ENCODE data around the gene USP33. TPM values are rescaled to one million over a fixed set of nuclear protein-coding genes. Genes with fewer than 3 reads are reported as not detected.

The USP33 gene
- total and polyA plus RNA-seq, 9 of the 15 experiments (the other 6 are each of a cell fraction or from before 2014, with no cell fraction given) = 22.4 to 83.5 (median 44.7) TPM

DNA sequence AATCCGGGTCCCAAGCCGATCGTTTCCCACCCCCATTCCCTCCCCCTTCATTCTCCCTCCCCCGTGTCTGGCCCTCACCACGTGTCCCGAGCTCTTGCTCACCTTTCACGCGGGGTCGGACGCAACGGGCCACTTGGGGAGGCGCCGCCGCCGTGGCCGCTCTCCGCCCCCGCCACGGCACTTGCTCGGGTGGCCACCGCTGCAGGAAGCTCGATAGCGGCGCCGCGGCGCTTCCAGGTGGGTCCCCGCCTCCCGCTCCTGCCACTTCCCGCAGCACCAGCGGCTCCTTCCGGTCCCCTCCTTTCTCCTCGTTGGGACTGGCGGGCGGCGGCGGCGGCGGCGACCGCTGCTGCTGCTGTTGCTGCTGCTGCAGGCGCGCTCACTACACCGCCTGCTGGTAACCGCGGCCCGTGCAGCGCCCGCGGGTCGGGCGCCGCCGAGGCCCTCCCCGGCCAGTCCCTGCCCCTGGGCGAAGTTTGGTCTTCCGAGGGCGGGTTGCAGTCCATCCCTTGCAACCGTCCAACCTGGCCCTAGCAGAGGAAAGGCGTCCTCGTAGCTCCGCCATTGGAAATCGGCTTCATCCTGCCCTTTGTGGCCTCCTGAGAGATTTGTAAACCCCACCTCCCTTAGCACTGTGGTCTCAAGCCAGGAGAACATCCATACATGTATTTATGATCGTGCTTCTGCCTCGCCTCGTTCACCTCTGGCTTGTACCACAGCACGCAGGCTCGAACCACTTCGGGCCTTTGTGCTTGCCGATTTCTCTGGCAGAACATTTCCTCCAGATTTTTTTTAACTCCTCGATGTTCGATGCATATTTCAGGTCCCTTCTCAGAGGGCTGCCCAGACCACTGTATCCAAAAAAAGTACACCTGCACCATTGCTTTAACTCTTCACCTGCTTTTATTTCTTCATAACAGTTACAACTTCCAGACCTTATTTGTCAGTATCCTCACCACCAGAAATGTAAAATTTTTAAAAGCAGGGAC lies 76.2 kb downstream of the USP33 start (continued):
- TF ChIP-seq, protein P1, sequence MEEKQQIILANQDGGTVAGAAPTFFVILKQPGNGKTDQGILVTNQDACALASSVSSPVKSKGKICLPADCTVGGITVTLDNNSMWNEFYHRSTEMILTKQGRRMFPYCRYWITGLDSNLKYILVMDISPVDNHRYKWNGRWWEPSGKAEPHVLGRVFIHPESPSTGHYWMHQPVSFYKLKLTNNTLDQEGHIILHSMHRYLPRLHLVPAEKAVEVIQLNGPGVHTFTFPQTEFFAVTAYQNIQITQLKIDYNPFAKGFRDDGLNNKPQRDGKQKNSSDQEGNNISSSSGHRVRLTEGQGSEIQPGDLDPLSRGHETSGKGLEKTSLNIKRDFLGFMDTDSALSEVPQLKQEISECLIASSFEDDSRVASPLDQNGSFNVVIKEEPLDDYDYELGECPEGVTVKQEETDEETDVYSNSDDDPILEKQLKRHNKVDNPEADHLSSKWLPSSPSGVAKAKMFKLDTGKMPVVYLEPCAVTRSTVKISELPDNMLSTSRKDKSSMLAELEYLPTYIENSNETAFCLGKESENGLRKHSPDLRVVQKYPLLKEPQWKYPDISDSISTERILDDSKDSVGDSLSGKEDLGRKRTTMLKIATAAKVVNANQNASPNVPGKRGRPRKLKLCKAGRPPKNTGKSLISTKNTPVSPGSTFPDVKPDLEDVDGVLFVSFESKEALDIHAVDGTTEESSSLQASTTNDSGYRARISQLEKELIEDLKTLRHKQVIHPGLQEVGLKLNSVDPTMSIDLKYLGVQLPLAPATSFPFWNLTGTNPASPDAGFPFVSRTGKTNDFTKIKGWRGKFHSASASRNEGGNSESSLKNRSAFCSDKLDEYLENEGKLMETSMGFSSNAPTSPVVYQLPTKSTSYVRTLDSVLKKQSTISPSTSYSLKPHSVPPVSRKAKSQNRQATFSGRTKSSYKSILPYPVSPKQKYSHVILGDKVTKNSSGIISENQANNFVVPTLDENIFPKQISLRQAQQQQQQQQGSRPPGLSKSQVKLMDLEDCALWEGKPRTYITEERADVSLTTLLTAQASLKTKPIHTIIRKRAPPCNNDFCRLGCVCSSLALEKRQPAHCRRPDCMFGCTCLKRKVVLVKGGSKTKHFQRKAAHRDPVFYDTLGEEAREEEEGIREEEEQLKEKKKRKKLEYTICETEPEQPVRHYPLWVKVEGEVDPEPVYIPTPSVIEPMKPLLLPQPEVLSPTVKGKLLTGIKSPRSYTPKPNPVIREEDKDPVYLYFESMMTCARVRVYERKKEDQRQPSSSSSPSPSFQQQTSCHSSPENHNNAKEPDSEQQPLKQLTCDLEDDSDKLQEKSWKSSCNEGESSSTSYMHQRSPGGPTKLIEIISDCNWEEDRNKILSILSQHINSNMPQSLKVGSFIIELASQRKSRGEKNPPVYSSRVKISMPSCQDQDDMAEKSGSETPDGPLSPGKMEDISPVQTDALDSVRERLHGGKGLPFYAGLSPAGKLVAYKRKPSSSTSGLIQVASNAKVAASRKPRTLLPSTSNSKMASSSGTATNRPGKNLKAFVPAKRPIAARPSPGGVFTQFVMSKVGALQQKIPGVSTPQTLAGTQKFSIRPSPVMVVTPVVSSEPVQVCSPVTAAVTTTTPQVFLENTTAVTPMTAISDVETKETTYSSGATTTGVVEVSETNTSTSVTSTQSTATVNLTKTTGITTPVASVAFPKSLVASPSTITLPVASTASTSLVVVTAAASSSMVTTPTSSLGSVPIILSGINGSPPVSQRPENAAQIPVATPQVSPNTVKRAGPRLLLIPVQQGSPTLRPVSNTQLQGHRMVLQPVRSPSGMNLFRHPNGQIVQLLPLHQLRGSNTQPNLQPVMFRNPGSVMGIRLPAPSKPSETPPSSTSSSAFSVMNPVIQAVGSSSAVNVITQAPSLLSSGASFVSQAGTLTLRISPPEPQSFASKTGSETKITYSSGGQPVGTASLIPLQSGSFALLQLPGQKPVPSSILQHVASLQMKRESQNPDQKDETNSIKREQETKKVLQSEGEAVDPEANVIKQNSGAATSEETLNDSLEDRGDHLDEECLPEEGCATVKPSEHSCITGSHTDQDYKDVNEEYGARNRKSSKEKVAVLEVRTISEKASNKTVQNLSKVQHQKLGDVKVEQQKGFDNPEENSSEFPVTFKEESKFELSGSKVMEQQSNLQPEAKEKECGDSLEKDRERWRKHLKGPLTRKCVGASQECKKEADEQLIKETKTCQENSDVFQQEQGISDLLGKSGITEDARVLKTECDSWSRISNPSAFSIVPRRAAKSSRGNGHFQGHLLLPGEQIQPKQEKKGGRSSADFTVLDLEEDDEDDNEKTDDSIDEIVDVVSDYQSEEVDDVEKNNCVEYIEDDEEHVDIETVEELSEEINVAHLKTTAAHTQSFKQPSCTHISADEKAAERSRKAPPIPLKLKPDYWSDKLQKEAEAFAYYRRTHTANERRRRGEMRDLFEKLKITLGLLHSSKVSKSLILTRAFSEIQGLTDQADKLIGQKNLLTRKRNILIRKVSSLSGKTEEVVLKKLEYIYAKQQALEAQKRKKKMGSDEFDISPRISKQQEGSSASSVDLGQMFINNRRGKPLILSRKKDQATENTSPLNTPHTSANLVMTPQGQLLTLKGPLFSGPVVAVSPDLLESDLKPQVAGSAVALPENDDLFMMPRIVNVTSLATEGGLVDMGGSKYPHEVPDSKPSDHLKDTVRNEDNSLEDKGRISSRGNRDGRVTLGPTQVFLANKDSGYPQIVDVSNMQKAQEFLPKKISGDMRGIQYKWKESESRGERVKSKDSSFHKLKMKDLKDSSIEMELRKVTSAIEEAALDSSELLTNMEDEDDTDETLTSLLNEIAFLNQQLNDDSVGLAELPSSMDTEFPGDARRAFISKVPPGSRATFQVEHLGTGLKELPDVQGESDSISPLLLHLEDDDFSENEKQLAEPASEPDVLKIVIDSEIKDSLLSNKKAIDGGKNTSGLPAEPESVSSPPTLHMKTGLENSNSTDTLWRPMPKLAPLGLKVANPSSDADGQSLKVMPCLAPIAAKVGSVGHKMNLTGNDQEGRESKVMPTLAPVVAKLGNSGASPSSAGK (IDR thresholded peaks at IDR 0.05) = peak; percentile 43
- peak; percentile 74 for TF ChIP-seq L3MBTL2 (IDR thresholded peaks at IDR 0.05)
- TF ChIP-seq, protein P2, sequence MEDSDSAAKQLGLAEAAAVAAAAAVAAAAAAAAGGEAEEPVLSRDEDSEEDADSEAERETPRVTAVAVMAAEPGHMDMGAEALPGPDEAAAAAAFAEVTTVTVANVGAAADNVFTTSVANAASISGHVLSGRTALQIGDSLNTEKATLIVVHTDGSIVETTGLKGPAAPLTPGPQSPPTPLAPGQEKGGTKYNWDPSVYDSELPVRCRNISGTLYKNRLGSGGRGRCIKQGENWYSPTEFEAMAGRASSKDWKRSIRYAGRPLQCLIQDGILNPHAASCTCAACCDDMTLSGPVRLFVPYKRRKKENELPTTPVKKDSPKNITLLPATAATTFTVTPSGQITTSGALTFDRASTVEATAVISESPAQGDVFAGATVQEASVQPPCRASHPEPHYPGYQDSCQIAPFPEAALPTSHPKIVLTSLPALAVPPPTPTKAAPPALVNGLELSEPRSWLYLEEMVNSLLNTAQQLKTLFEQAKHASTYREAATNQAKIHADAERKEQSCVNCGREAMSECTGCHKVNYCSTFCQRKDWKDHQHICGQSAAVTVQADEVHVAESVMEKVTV (CRISPR knock-in tag; IDR thresholded peaks at IDR 0.05) = peak; percentile 82
- peak; percentile 64 for TF ChIP-seq RBBP5 (IDR thresholded peaks at IDR 0.05; ENCODE audit: borderline replicate concordance, insufficient read depth, low read length, poor library complexity, severe bottlenecking)
- TF ChIP-seq MAFF (IDR thresholded peaks at IDR 0.05; ENCODE audit: low read length) = no peak
- TF ChIP-seq NR4A1 (CRISPR knock-in tag; IDR thresholded peaks at IDR 0.05) = 0 out of 2 replicates have a peak, but pooled peaks have one; percentile 58
- TF ChIP-seq NR4A1 (tag; IDR thresholded peaks at IDR 0.05) = no peak
- TF ChIP-seq KLF1 (tag; IDR thresholded peaks at IDR 0.05) = peak; percentile 38; the same call in 1 of the 2 replicates
- TF ChIP-seq, protein P3, sequence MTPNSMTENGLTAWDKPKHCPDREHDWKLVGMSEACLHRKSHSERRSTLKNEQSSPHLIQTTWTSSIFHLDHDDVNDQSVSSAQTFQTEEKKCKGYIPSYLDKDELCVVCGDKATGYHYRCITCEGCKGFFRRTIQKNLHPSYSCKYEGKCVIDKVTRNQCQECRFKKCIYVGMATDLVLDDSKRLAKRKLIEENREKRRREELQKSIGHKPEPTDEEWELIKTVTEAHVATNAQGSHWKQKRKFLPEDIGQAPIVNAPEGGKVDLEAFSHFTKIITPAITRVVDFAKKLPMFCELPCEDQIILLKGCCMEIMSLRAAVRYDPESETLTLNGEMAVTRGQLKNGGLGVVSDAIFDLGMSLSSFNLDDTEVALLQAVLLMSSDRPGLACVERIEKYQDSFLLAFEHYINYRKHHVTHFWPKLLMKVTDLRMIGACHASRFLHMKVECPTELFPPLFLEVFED (CRISPR knock-in tag; conservative IDR thresholded peaks at IDR 0.05) = no peak
- no peak for TF ChIP-seq CC2D1A (IDR thresholded peaks at IDR 0.05)
- TF ChIP-seq WHSC1 (IDR thresholded peaks at IDR 0.05; ENCODE audit: low read length) = no peak
- no peak for TF ChIP-seq PRPF4 (IDR thresholded peaks at IDR 0.05; ENCODE audit: insufficient read depth, low read depth, low read length, poor library complexity, severe bottlenecking)
